Neural cell (in vitro differentiated cells): ENCODE results near the gene MPI. TPM values are rescaled to one million over a fixed set of nuclear protein-coding genes. Genes with fewer than 3 reads are reported as not detected.
"Not testable (repeated sequence)": the region's sequence is repeated elsewhere in the genome, so short reads cannot be mapped to it uniquely, and the experiment has no call there.

Experiments used
- H2AFZ ChIP-seq: fragments of 200-600, 300-800 bp; sonication (generic), shearing (Covaris generic); 2 replicates; pipeline ENCODE4 v1.6.0; 2014; ENCODE audit warnings: low read depth, mild to moderate bottlenecking, antibody characterized with exemption, low read length, moderate library complexity
- H3F3A ChIP-seq: fragments of 200-600 bp; shearing (Covaris generic); 2 replicates; pipeline ENCODE4 v1.6.1; 2016; ENCODE audit warnings: mild to moderate bottlenecking, moderate library complexity, mixed read lengths, antibody characterized with exemption, low read length; ENCODE audit not compliant: insufficient read depth, poor library complexity, severe bottlenecking
- H3K27ac ChIP-seq: fragments of 200-600, 300-800 bp; sonication (generic), shearing (Covaris generic); 2 replicates; pipeline ENCODE4 v1.5.1; 2014; ENCODE audit warnings: mild to moderate bottlenecking, low read length, moderate library complexity
- H3K27me3 ChIP-seq: fragments of 300-800, 200-600 bp; sonication (generic), shearing (Covaris generic); 2 replicates; pipeline ENCODE4 v1.6.0; 2014; ENCODE audit warnings: mild to moderate bottlenecking, low read depth, low read length, moderate library complexity; ENCODE audit not compliant: insufficient read depth
- H3K36me3 ChIP-seq: fragments of 300-800, 200-600 bp; sonication (generic), shearing (Covaris generic); 2 replicates; pipeline ENCODE4 v1.5.1; 2014; ENCODE audit warnings: mild to moderate bottlenecking, antibody characterized with exemption, low read length, moderate library complexity; ENCODE audit not compliant: insufficient read depth
- H3K4me2 ChIP-seq: fragments of 300-800, 200-600 bp; sonication (generic), shearing (Covaris generic); 2 replicates; pipeline ENCODE4 v1.6.0; 2014; ENCODE audit warnings: mild to moderate bottlenecking, low read length
- H3K4me3 ChIP-seq: fragments of 300-800, 200-600 bp; sonication (generic), shearing (Covaris generic); 2 replicates; pipeline ENCODE4 v1.5.1; 2014; ENCODE audit warnings: mild to moderate bottlenecking, low read length, moderate library complexity
- H3K79me2 ChIP-seq: fragments of 200-600 bp; shearing (Covaris generic); replicated peaks from 2 replicates; pipeline ENCODE4 v1.6.0; 2014; ENCODE audit warnings: mild to moderate bottlenecking, low read length, moderate library complexity; ENCODE audit not compliant: insufficient read depth
- H3K9ac ChIP-seq: fragments of 300-800, 200-600 bp; sonication (generic), shearing (Covaris generic); 2 replicates; pipeline ENCODE4 v1.6.1; 2016; ENCODE audit warnings: mild to moderate bottlenecking, low read length, mixed read lengths
- H3K9me2 ChIP-seq: fragments of 200-600 bp; shearing (Covaris generic); 2 replicates; pipeline ENCODE4 v1.6.1; 2016; ENCODE audit warnings: mild to moderate bottlenecking, low read length, mixed read lengths; ENCODE audit not compliant: insufficient read depth
- H3K9me3 ChIP-seq: fragments of 200-600, 300-800 bp; sonication (generic), shearing (Covaris generic); 2 replicates; pipeline ENCODE4 v1.6.1; 2016; ENCODE audit warnings: mild to moderate bottlenecking, mixed run types, low read length, moderate library complexity, mixed read lengths
- H4K20me1 ChIP-seq: fragments of 200-600 bp; shearing (Covaris generic); 2 replicates; pipeline ENCODE4 v1.6.1; 2016; ENCODE audit warnings: mild to moderate bottlenecking, mixed run types; ENCODE audit not compliant: insufficient read depth
- EP300 ChIP-seq: fragments of 450-650 bp; conservative IDR thresholded peaks from 2 replicates; pipeline ENCODE4 v1.6.1; 2014; ENCODE audit warnings: antibody characterized with exemption, mild to moderate bottlenecking, moderate library complexity; ENCODE audit not compliant: poor library complexity, severe bottlenecking
- EZH2 ChIP-seq: fragments of 200-600, 300-800 bp; shearing (Covaris generic), sonication (generic); IDR thresholded peaks from 2 replicates; pipeline ENCODE4 v1.6.1; 2014; ENCODE audit warnings: antibody characterized with exemption, low read length, borderline replicate concordance, mild to moderate bottlenecking; ENCODE audit not compliant: insufficient read depth, poor library complexity, severe bottlenecking
- MXI1 ChIP-seq: fragments of 450-650 bp; conservative IDR thresholded peaks from 2 replicates; pipeline ENCODE4 v1.6.1; 2014; ENCODE audit warnings: antibody characterized with exemption, mild to moderate bottlenecking; ENCODE audit not compliant: poor library complexity, severe bottlenecking
- POLR2AphosphoS5 ChIP-seq: IDR thresholded peaks from 2 replicates; pipeline ENCODE4 v1.6.1; 2012
- RAD21 ChIP-seq: fragments of 450-650 bp; conservative IDR thresholded peaks from 2 replicates; pipeline ENCODE4 v1.6.1; 2014; ENCODE audit warnings: antibody characterized with exemption, mild to moderate bottlenecking, moderate library complexity
- SMC3 ChIP-seq: fragments of 450-650 bp; conservative IDR thresholded peaks from 2 replicates; pipeline ENCODE4 v1.6.1; 2014; ENCODE audit warnings: antibody characterized with exemption, mild to moderate bottlenecking, moderate library complexity; ENCODE audit not compliant: poor library complexity
- TAF1 ChIP-seq: IDR thresholded peaks from 2 replicates; pipeline ENCODE4 v1.6.1; 2012; ENCODE audit warnings: low read depth
- polyA plus RNA-seq: library from polyadenylated mRNA; depleted of rRNA; stranded (reverse); fragments of >200 nt; gene quantifications from 2 replicates; pipeline ENCODE4 v1.2.3, GENCODE V29; 2014
- TF ChIP-seq, protein P1 (sequence below): fragments of 450-650 bp; IDR thresholded peaks from 2 replicates; pipeline ENCODE4 v1.5.1; 2014; ENCODE audit warnings: antibody characterized with exemption, mild to moderate bottlenecking, moderate library complexity; ENCODE audit not compliant: poor library complexity, severe bottlenecking
- TF ChIP-seq, protein P2 (sequence below): IDR thresholded peaks from 2 replicates; pipeline ENCODE4 v1.6.1; 2012; ENCODE audit warnings: borderline replicate concordance

Gene MPI
- polyA plus RNA-seq, 1 donor from 2014 or later = 80.3 TPM

DNA sequence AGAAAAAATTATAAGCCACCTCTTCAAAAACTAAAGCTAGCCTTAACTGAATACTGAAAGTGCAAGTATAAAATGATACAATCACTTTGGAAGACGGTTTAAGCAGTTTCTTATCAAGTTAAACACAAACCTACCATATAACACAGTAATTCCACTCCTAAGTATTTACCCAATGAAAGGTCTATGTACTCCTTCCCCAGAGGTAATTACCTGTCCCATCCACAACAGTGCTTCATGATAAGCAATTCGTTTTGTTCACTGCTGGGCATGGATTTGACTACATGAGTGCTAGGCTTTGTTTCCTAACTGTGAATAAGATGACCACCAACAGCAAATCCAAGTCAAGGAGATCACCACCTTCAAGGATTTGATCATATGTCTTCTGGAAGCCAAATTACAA lies 43.7 kb downstream of the MPI start:
- Histone ChIP-seq H3F3A (no peaks in the 10 kb centered on the region), H3K9me3 (no peaks in the 10 kb centered on the region), H2AFZ (no peak overlapping the region), H3K27ac (no peak overlapping the region), H3K4me2 (no peak overlapping the region), H3K27me3 (no peaks in the 10 kb centered on the region), H3K79me2 (peaks cover 49% of the 10 kb centered on the region), H3K9me2 (no peaks in the 10 kb centered on the region), H3K4me3 (no peak overlapping the region), H3K36me3 (peaks cover 7% of the 10 kb centered on the region), H4K20me1 (no peaks in the 10 kb centered on the region), H3K9ac (no peak overlapping the region)
- TF ChIP-seq SMC3 (no peak), EZH2 (no peak), TAF1 (no peak), EP300 (no peak), MXI1 (no peak), RAD21 (no peak), POLR2AphosphoS5 (no peak)
- TF ChIP-seq, protein P1, sequence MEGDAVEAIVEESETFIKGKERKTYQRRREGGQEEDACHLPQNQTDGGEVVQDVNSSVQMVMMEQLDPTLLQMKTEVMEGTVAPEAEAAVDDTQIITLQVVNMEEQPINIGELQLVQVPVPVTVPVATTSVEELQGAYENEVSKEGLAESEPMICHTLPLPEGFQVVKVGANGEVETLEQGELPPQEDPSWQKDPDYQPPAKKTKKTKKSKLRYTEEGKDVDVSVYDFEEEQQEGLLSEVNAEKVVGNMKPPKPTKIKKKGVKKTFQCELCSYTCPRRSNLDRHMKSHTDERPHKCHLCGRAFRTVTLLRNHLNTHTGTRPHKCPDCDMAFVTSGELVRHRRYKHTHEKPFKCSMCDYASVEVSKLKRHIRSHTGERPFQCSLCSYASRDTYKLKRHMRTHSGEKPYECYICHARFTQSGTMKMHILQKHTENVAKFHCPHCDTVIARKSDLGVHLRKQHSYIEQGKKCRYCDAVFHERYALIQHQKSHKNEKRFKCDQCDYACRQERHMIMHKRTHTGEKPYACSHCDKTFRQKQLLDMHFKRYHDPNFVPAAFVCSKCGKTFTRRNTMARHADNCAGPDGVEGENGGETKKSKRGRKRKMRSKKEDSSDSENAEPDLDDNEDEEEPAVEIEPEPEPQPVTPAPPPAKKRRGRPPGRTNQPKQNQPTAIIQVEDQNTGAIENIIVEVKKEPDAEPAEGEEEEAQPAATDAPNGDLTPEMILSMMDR = no peak
- TF ChIP-seq, protein P2, sequence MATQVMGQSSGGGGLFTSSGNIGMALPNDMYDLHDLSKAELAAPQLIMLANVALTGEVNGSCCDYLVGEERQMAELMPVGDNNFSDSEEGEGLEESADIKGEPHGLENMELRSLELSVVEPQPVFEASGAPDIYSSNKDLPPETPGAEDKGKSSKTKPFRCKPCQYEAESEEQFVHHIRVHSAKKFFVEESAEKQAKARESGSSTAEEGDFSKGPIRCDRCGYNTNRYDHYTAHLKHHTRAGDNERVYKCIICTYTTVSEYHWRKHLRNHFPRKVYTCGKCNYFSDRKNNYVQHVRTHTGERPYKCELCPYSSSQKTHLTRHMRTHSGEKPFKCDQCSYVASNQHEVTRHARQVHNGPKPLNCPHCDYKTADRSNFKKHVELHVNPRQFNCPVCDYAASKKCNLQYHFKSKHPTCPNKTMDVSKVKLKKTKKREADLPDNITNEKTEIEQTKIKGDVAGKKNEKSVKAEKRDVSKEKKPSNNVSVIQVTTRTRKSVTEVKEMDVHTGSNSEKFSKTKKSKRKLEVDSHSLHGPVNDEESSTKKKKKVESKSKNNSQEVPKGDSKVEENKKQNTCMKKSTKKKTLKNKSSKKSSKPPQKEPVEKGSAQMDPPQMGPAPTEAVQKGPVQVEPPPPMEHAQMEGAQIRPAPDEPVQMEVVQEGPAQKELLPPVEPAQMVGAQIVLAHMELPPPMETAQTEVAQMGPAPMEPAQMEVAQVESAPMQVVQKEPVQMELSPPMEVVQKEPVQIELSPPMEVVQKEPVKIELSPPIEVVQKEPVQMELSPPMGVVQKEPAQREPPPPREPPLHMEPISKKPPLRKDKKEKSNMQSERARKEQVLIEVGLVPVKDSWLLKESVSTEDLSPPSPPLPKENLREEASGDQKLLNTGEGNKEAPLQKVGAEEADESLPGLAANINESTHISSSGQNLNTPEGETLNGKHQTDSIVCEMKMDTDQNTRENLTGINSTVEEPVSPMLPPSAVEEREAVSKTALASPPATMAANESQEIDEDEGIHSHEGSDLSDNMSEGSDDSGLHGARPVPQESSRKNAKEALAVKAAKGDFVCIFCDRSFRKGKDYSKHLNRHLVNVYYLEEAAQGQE = no peak

DNA sequence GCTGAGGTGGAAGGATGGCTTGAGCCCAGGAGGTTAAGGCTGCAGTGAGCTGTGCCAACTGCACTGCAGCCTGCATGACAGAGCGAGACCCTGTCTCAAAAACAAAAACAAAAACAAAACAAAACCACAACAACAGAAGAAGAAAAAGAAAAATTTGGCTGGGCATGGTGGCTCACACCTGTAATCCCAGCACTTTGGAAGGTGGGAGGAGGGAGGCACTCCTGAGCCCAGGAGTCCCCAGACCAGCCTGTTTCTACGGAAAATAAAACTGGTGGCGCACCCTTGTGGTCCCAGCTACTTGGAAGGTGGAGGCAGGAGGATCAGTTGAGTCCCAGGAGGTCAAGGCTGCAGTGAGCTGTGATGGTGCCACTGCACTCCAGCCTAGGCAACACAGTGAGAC lies 45.4 kb downstream of the MPI start:
- H3K27ac ChIP-seq, H2AFZ ChIP-seq, H4K20me1 ChIP-seq, H3K9me3 ChIP-seq, H3K36me3 ChIP-seq, H3K4me3 ChIP-seq, H3K9ac ChIP-seq, H3K27me3 ChIP-seq, H3K9me2 ChIP-seq, H3K4me2 ChIP-seq, H3F3A ChIP-seq: not testable (repeated sequence)
- peaks cover 49% of the 10 kb centered on the region for H3K79me2 ChIP-seq

DNA sequence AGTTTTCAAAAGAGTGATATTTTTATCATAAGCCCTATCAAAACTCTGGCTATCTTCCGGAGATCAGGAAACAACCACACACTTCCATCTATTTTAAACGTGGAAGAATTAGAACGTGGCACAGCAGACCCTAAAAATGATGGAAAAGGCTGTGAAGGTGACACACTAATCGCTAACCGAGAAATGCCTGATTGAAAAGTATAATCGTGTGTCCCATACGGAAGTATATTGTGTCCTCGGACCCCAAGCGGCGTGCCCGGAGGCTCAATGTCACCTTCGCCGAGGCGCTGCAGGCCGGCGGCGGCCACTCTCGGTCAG lies 47.4 kb downstream of the MPI start:
- Histone ChIP-seq H3F3A (no peaks in the 10 kb centered on the region), H3K4me3 (peak overlapping the region; percentile 100), H2AFZ (peak overlapping the region; percentile 65), H3K79me2 (peaks cover 42% of the 10 kb centered on the region), H3K27ac (peak overlapping the region; percentile 87), H3K9ac (peak overlapping the region; percentile 94), H3K4me2 (peak overlapping the region; percentile 72), H4K20me1 (no peaks in the 10 kb centered on the region), H3K36me3 (no peaks in the 10 kb centered on the region), H3K27me3 (no peaks in the 10 kb centered on the region), H3K9me2 (no peaks in the 10 kb centered on the region), H3K9me3 (no peaks in the 10 kb centered on the region)
- TF ChIP-seq EP300 (no peak), MXI1 (no peak), RAD21 (no peak), POLR2AphosphoS5 (no peak), TAF1 (no peak), EZH2 (no peak), SMC3 (no peak)
- TF ChIP-seq, protein P2 = no peak
- TF ChIP-seq, protein P1 = no peak
